ENCODE data around the gene HOXA6.

HOXA6 gene

DNA sequence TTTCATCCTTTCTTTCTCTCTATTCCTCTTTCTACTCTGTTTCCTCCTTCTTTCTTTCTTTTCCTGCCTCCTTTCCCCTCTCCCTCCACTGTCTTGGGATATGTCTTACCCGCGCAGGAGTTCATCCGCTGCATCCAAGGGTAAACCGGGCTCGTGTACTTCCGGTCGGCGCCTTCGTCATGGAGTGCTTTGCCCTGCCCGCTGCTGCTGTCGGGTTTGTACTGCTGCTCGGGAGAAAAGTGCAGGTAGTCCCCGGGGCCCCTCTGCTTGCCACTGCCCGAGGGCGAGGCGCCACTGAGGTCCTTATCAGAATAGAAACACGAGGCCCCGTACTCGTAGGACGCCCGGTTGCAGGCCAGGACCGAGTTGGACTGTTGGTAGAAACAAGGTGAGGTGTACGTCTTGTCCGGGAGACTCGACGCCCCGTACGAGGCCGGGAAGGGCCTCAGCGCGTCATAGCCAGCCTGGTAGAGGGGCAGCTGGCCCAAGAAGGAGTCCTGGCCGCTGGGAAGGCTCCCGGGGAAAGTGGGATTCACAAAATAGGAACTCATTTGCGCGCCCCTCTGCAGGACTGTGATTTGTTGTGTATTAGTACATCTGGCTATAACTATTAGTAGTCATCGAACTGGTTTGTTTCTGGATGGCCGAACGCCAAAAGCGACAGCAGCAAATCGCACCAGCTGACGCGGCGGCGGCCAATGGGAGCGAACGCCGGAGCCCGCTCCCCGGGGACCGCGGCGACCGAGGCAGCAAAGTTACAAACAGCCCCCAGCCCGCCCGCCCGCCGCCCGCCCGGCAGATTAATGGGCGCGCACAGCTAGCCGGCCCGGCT, at the start of gene HOXA6:
TSS of gene HOXA6 (minus strand) at position 576 of the 832 bp plus-strand sequence. CDS start at position 551, 25 bp downstream.
- peak; percentile 80 for DNase-seq (ENCODE audit: low spot score)

DNA sequence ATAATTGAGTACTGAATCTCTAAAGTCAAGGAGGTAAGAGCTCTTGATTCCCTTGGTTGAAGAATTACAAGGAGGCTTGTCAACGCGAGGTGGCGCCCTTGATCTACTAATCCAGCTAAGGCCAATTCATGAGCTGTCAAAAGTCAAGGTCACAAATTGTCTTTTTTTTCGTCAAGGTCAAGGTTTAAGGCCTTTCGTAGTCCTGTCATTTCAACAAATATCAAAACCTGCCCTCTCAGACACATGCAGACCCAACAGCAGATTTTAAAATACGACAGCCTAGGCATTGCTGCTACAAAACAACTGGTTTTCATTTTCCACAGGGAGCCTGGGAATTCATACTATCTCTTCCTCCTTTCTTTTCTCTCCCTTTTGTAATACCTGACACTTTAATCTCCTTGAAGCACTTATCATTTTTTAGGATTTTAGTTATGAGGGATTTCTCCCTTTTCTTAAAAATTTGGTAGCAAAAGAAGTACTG, 48.8 kb upstream of the HOXA6 start:
- DNase-seq (ENCODE audit: low spot score) = peak; percentile 87

DNA sequence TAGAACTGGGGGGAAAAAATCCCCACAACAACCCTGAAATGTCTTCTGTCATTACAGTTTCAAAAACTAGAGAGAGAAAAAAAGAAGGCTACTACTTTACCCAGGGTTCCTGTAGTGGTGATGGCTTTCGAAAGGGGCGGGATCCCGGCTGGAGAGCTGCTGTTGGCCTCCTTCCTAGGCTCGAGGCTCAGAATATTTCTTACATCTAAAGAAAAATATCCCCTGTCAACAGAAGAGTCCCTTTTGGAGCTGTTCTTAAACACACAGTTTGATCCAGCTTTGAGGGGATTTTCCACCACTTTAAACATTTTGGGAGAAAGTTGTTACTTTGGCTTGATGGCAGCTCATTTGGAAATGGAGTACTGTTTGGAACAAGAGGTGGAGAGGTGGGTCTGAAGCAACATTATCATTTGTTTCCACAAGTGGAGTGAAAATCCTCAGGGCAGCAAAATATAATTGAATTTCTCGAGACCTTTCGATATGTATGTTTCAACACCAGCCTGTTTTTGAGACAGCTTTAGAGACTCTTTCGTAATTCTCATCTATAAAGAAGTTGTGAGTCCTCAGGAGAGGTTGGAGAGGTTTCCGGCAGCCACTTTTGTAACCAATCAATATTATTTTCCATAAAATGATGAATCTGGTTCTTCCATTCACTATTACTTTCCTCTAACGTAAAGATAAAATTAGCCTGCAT, 47.3 kb upstream of the HOXA6 start:
- DNase-seq (ENCODE audit: low spot score) = peak; percentile 57

DNA sequence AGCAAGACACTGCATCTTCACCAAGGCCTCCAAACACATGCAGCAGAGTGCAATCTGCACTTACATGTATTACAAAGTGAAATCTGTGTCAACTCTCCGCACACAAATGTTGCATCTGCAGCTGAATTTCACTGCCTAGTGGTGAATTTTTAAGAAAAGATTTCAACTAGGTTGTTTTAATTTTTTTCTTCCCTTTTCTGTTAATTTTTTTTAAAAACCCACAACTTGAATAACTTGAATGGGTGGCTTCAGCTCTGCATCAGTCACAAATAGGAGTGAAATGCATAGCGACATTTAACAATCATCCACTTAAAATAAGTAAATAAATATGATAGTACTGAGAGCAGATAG, 46.4 kb upstream of the HOXA6 start:
- no peak for DNase-seq (ENCODE audit: low spot score)

DNA sequence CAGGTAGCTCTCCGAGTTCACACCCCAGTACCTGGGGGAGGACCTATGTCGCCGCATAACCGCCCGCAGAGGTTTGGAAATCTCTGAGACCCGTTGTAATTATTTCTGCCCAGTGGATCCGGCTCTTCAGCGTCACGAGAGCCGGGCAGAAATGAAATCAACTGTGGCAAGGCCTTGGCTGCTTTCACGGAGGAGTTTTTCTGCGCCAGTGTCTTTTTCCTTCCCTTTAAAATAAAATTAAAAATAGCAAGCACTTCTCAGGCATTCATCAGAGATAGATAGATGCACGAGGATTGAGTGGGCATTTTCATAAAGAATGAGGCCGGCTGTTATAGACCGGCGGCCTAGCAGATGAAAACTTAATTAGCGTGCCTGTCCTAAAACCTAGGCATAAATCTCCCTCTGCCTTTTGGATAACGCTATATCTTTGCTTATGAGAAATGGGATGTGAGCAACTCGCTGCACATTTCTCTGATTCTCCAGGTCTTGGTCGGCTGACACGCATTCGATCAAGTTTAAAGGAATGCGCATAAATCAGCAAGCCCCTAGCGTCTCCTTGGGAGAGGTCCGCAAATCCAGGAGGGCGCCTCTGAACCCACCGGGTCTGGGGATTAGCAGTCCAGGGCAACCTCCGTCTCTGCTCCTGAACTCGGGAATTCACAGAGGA, 45.9 kb upstream of the HOXA6 start:
- peak; percentile 68 for DNase-seq (ENCODE audit: low spot score)

DNA sequence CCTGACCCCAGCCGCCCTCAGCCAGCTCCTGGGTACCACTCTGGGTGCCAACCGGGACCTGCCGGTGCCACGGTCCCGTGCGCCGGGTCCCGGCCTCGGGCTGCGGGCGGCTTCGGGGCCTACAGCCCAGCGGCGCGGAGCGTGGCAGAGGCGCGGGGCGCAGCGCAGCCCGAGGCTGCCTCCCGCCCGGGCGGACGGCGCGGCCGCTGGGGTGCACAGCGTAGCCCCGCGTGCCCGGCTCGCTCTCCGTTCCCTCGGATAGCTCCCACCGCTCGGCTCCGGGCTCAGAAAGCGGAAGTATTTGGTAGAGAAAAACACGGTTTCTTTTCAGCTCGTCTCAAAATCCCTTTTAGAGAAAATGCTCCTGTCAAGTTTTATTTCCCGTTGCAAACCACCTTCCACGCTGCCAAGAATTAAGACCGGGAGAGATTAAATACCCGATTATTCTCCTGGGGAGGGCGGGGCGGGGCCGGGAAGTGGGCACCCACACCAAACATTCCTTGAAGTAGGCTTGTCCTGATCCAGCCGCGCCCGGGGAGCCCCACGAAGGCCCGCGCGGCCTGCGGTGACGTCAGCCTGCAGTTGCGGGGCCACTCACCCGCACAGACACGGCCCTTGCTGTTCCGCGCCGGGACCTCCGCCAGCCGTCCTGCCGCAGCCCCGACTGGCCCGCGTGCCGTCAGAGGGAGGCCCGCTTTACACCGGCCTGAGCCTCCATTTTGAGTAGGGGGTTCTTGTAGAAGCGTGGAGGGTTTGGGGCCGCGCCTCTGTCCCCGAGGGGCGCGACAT, 45.2 kb upstream of the HOXA6 start:
- DNase-seq (ENCODE audit: low spot score) = peak; percentile 79

DNA sequence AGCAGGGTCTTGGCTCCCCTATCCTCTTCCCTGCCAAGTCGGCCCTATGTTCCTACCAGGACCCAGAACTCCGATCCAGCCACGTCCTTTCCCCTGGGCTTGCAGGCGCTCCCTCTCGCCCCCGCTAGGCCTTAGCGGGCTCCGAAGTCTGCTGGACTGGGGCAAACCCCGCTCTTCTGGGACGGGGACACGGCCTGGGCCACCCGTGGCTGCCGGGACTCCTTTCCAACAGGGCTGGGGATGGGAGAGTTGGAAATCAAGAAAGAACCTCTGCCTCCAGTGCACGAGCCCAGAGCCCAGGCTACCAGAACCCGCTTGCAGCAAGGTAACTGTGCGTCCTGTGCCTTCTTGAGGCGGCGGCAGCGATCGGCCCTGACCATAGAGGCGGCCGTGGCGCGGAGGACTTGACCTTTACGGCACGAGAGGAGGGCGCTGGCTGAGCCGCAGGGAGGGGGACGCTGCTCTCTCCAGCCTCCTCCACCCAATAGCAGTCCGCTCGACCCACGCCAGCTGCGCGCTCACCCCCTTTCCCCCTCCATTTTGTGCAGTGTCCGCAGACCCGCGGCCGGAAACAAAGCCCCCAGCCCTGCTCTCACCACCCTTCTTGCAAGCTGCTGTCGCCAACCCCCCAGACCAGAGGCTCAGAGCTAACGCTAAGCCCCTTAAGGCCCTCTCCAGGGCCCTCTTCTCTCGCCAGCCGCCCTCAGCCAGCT, 44.4 kb upstream of the HOXA6 start:
- peak; percentile 78 for DNase-seq (ENCODE audit: low spot score)

DNA sequence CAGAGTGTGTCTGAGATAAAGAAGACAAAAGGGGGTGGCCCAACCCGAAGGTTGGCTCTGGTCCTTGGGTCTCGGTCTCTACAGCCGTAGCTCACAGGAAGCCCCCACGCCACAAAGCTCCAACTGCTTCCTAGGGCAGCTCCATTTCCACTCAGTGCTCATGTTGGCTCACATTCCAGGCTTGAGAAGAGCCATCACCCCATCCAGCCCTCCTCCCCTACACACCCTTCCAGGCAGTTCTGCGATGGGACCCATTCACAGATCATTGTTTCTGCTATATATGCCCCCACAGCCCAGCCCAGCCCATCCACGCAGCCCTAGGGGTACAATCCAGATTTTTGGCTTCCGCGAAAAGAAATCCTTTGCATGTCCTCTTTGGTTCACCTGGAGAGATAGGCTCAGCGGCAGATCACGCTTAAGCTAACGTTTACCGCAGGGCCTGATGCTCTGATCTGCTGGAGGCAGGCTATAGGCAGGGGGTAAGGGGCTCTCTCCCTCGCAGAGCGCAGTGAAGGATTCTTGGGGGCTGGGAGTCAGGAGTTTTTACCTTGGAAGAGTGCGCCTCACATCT, 43.7 kb upstream of the HOXA6 start:
- DNase-seq (ENCODE audit: low spot score) = peak; percentile 64

DNA sequence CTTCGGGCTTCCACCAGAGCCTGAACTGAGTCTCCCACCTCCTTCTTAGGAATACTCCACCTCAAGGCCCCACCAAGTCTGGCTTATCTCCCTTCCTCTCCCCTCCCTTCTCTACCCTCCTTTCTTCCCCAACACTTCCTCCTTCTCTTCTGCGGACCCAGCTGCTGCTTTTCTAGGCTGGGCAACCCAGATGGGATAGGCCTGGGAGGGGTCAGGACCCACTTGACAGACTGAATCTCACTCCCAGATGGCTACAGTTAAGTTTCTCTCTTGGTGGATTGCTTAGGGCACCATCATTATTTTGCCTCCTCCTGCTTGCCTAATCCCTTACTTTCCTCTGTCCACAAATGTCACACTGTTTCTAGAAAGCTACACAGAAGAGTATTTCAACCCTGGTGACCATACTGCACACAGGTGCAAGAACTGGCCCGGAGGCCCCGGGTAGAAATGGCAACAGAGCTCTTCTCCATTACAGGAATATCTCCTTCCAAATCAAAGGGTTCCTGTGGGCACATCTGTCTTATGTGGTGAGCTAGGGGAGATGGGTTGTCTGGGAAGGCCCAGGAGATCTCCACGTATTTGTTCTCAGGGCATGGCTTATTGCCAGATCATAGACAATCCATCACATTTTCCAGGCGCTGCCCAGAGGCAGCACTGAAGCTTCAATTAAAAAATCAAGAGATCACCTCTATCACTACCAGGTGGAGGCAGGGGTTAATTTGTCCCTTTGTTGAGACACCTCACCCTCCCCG, 42.6 kb upstream of the HOXA6 start:
- DNase-seq (ENCODE audit: low spot score) = peak; percentile 61

DNA sequence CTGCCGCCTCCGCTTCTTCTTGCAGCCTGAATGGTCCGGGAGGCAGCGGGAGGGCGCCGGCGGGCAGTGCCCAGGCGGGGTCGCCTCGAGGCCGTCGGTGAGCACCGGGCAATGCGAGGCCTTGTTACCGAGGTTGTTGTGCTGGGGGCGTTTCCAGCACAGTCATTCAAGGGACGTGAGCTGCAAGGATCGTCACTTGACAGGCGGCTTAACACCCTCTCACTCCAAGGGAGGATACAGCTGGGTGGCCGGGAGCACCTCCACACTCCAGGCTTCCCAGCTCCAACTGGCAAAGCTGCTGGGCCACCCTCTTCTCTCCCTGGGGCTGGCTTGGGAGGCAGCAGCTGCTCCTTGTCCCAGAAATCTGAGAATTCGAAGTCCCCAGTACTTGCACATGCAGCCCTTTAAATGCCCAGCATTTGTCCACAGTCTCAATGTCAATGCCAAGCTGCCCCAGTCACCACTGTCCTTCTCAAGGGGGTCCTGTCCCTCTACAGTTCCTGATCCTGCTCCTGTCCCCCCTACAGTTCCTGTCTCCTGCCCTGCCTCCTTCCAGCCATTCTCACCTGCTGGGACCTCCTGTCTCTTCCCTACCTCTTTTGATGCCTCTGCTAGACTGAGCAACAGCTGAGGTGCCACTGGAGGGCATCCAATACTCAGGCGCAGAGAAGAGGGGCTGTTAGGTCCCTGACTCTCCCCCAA, 41.9 kb upstream of the HOXA6 start:
- peak; percentile 69 for DNase-seq (ENCODE audit: low spot score)

DNA sequence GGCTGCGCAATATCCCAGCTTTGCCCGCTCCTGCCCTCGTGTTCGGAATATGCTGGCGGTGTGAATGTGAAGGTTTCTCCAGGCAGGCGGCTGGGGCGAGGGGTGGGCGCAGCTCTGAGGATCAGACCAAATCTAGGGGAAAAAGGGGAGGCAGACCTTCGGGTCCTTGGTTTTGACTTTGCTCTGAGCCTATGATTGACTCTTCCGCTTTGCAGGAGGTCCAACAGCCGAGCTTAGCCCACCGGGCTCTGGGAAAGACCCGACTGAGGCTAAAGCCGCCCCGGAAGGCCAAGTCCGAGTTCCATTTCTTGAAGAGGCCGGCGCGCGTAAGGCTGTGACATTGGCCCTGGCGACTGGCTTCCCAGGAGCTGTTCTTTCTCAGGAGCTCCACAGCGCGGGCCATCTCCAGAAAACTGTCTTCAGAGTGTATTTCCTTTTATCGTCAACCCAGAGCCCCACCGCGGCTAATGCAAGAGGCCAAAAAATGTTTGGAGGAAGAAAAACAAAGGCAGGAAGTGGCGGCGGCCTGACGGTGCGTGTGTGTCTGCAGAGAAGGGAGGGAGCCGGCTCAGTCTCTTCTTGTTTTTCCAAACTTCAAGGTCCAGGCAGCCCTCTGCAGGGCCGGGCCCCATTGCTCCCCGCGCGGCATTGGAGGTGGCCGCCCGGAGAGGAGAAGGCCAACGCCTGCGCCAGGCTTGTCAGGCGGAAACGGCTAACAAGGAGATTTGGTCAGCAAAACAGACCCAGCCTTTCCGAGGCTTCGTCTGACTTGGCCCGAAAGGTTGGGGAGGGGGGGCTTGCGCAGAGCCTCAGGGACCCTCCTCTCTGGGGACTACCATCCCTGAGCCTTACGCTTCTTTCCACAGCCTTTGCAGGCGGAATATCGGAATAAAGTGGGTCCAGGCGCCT, 41.1 kb upstream of the HOXA6 start:
- peak; percentile 74 for DNase-seq (ENCODE audit: low spot score)

DNA sequence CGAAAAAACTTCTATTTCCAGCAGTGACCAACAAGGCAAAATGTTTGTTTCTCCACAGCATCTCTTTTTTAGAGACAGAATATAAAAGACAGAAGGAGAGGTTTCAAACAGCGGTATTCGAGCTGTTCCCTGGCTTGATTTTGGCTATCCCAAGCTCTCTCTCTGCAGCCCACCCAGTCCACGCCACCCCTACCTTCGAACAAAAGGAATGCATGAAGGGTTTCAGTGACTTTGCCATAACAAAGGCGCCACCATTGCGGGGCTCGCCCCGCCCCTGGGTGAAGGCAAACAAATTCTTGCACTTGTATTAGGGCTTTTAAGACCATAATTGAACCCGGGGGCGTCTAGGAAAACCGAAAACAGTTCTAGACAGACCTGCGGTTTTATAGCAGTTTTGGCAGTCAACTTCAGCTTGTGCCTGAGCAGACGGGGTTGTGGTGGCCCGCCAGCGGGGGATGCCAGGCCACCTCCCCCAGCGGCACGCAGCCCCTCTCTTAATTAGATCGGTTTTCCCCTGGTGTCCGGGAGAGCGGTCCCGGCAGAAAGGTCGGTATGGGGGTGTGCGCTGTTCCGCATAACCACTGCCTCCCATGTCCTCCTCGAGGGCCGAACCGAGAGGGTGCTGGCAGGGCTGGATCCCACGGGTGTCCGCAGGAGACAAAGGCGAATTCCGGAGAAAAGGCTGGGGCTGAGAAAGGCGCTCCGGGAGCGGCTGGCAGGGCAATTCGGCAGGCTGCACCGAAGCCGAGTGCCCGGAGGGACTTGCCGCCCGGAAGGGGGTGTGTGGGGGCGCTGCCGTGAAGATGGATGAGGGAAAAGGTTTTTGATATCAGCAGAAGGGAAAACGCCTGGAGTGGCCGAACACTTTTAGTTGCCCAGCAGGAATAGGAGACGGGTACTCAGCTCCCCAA, 40.2 kb upstream of the HOXA6 start:
- peak; percentile 70 for DNase-seq (ENCODE audit: low spot score)

DNA sequence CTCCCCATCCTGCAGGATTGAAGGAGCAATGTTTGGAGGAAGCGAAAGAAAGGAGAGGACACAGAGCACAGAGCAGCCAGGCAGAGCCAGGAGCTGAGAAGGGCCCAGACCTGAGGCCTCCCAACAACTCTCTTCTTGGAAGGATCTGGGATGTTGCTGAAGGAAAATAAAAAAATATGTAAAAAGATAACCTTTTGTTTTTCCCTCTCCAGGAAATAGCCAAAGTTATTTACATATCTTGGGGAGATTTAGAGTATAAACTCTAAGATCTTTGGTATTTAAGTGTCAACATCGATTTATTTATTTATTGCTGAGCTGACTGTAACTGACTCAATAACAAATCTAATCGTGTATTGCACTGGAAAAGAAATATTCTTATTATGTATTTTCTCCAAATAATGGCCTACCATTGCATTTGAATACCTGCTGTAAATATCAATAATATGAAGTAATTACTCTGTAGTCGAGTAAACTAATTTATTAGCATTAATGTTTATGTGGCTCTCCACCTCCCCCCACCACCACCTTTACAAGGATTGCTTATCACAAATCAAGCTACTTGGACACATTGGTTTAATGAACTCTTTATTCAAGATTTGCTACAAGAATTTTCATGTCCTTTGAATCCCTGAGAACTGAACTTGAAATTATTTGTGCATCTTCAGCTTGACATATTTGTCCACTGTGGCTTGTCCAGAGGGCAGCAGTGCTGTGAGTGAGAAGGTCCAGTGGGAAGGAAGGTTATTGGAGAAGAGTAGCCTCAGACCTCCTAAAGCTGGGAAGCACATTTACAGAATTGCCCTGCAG, 39.3 kb upstream of the HOXA6 start:
- DNase-seq (ENCODE audit: low spot score) = peak; percentile 56

DNA sequence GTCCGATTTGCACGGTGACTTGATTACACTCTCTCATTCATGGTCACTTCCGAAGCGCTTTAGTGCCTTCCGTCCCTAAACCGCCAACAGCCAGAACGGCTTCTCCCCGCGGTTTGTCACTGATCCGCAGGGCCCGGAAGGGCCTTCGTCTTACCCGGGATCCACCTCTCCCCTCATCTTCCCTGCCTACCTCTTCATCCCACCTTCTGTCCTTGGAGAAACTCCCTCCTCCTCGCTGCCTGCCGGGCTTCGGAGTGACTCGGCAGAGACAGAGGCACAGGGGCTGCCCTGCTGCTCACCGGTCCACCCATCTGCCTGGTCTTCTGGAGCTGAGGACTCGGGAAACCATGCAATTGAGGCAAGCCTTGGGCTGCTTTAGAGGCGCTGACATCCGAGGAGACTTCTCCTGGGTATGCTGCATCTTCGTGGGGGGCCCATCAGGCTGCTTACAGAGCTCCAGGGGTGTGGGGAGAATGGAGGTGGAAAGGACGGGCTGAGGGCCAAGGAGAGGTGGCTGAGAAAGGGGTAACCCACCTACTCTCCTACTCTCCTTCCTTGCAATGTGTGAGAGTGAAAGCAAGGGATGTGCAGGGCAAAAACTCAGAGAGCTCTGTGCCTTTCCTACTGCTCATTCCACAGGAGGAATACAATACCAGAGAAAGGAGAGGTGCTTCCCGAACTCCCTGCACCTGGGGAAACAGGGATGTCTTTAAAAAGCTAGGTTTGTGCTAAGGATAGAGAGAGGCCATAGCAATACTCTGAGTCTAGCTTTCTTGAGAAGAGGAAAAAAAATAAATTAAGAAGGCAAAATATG, 38.5 kb upstream of the HOXA6 start:
- DNase-seq (ENCODE audit: low spot score) = peak; percentile 70

DNA sequence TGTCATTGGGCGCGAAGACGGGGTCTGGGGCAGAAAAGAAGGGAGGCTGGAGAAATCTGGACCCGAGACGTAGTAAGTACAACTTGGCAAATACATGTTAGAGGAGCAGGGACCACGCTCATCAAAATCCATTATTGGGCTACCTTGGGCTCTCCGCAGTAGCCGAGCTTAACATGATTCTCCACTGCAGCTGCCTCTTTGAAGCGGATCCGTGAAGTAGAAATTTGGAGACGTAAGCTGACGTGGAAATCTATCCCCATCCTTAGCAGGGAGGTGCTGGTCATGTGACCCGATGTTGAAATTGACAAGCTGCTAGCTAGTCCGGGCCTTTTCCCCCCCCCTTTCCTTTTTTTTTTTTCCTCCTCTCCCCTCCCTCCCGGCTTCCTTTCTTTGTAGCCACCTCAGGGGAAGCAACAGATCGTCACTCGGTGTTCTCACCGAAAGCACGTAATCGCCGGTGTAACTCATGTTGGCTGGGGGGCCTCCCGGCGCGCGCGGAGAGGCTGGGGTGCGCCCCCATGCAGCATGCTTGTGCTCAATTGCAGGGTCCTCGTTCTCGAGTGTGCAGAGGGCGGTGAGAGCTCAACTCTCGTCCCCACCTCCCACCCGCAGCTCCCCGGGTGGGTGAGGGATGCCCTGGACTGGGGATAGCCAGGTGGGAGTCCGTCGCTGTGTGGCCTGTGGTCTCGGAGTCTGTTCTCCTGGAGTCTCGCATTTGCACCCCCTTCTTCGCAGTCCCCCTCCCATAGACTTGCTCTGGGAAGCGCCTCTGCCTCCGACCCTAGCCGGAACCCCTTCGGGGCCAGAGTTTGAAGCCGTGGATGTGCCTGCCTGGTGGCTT, 37.7 kb upstream of the HOXA6 start, which contains the start of gene HOXA11:
TSS of gene HOXA11 (minus strand) at position 220 of the 841 bp plus-strand sequence. CDS start at position 132, 88 bp downstream.
- peak; percentile 79 for DNase-seq (ENCODE audit: low spot score)

Data from left forelimb (tissue), 1 donor.